ENCODE data around the gene LIMS2.

- TF ChIP-seq SUZ12 (IDR thresholded peaks at IDR 0.05; ENCODE audit: extremely low read depth, insufficient read depth, insufficient read length), result no peak
- TF ChIP-seq ZNF274 (IDR thresholded peaks at IDR 0.05; ENCODE audit: low read depth, low read length), result no peak
- no peak for TF ChIP-seq YY1 (IDR thresholded peaks at IDR 0.05; ENCODE audit: insufficient read depth, insufficient read length)
Measured at GRCh38 chr2:127661949-127662510, 13.3 kb downstream of the LIMS2 start.

All from NT2/D1 (cell line).